NCI-H1417 treated with DMSO at 0.1 percent for 48 hours (cell line): ENCODE measurements around the gene HDAC1.
A peak's percentile ranks its signal among the peaks of the same experiment; 100 is the strongest.
"Not testable (repeated sequence)": the region's sequence is repeated elsewhere in the genome, so short reads cannot be mapped to it uniquely, and the experiment has no call there.

Source experiments
- DNase-seq: peaks from one replicate; lab custom pipeline; 2025; lab: John Stamatoyannopoulos, UW

HDAC1 gene

GRCh38 chr1:32349211-32349708 lies 57.4 kb downstream of the HDAC1 start:
- DNase-seq, result no peak

DNA sequence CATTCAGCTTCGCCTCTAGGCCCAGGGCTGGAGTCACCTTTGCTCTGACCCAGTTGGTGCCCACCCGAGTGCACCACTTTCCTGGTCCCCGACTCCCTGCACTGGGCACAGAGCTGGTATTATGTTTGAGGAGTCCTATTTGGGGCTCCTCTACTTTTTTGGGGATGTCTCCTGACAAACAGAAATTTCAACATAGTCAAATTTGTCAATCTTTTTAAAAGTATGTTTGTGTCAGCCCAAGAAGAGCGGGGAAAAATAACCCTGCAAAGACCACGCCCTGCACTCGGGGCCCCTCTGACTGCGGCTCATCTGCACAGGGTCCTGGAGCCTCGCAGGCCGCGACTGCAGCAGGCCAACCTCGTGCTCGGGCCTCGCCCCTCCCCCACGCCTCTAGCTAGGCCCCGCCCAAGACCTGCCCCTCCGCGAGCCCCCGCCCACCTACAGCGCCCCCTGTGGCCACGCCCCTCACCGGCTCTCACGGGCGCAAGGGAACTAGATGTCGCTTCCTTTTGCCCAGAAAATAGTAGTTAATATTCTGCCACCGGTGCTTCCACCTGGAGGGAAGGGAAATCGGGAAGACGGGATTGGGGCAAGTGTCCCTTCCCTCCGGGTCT lies 59.0 kb downstream of the HDAC1 start:
- peak; percentile 69 for DNase-seq

DNA sequence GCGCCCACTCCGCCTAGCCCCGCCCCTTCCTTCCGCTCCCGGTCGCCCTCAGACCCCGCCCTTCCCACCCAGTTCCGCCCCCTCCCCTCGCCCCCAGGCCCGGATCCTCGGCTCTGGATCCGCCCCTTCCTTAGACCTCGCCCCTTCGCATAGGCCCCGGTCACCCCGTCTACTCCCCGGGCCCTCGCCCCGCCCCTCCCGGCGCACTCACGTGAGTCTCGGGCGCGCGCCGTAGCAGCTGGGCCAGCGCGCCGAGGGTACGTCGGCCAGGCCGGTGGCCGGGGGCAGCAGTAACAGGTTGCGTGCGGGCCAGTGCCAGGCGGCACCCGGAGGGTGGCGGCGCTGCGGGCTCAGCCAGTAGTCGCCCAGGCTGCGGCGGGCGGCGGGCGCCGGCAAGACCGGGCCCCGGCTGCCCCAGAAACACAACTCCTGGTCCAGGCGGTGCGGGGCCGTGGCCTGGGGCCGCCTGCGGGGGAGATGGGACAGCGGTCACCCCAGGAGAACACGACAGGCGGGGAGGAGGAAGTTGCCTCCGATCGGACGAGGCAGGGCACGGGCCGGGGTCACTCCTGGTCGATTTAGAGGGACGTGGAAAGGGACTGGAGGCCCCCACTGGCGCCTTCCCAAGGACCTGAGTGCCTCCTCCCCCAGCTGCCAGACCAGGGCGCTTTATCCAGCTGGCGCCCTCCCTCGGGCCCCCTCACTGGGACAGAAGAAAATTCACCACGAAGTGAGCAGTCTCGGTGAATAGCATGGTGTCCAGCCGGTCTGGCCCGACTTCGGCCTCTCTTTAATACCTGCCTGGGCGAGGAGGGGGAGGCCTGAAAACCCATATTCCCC lies 59.7 kb downstream of the HDAC1 start:
- peak; percentile 85 for DNase-seq

DNA sequence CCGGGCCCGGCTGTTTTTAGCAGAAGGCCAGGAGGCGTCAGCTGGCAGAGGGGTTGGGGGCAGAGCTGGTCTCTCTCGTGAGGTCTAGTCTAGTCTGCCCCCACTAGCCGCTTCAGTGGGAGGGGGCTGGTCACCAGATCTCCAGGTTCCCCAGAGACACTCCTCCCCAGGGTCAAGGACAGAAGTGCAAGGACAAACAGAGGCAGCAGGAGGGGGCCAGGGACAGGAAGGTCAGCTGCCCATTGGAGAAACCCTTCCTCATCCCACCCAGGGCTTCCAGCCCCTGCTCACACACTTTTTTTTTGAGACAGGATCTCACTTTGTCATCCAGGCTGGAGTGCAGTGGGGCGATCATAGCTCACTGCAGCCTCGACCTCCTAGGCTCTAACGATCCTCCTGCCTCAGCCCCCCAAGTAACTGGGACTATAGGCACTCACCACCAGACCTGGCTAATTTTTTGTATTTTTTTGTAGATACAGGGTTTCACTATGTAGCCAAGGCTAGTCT lies 60.4 kb downstream of the HDAC1 start:
- DNase-seq, result no peak

DNA sequence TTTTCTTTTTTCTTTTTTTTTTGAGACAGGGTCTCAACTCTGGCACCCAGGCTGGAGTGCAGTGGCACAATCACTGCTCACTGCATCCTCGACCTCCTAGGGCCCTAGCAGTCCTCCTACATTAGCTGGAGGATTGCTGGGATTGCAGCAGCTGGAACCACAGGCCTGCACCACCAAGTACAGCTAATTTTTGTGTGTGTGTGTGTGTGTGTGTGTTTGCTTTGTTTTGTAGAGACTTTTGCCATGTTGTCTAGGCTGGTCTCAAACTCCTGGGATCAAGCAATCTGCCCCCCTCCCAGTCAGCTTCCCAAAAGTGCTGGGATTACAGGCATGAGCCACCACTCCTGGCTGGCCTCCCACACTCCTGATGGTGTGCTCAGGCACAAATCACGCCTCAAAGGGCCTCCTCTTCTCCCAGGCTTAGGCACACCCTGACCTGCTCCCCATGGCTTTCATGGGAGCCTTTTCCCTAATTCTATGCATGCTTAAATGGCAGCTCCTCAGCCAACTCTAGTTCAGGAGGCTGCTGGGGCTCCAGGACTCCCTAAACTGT lies 61.0 kb downstream of the HDAC1 start:
- DNase-seq, result no peak

GRCh38 chr1:32353431-32353830 lies 61.5 kb downstream of the HDAC1 start:
- DNase-seq, result no peak

DNA sequence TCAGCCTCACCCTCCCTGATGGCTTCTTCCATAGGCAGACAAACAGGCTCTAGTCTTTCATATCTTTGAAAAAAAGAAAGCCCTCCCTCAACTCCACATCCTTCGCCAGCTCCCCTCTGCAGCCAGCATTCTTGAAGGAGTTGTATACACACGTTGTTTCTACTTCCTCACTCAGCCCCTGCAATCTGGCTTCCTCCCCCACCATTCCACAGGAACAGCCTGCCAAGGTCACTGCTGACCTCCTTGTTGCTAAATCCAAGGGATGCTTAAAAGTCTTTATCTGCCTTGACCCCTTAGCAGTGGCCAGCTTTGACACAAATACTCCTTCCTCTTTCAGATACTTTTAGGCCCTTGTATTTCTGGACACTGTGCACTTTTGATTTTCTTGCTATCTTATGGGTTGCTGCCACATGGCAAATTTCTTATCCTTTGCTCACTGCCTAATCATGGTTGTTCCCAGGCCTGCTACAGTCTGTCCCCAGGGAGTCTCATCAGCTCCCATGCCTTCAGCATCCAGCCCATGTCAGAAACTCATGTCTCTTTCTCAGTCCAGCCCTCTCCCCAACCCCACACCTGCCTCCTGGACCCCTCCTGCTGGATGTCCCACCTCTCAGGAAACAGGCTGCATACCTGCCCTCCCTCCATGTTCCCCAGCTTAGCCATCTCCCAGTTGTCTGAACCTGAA lies 62.1 kb downstream of the HDAC1 start:
- DNase-seq, result no peak

DNA sequence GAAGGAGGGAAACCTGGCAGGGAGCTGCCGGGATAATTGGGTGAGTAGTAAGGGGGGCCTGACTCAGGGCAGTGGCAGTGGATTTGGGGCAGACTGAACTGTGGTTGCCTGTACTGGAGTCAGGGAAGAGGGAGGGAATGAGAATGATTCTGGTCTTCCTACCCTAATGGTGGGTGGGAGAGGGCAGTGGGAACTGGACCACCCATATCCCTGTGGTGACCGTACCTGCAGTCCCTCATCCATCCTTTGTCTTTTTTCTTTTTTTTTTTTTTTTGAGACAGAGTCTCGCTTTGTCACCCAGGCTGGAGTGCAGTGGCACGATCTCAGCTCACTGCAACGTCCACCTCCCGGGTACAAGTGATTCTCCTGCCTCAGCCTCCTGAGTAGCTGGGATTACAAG lies 63.9 kb downstream of the HDAC1 start:
- DNase-seq, result not testable (repeated sequence)

- no peak for DNase-seq
Measured at GRCh38 chr1:32356478-32356877, 64.6 kb downstream of the HDAC1 start.

GRCh38 chr1:32357614-32358013 lies 65.7 kb downstream of the HDAC1 start:
- no peak for DNase-seq

- no peak for DNase-seq
Measured at GRCh38 chr1:32358435-32358834, 66.6 kb downstream of the HDAC1 start.

DNA sequence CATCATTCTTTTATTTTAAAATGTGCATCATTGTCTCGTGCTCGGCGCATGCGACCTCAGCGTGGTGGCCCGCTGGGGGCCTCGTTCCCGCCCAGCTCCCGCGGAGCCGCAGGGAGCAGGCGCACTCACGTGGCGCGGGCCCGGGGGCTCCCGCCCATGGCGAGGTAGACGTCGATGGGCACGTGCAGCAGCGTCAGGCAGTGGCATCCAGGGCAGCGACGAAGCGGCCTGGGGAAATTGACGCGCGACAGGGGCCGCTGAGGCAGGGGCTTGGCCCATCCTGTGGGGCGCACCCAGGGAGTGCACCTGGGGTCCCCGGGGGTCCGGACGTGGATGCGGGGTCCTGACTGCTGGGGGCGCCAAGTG lies 69.4 kb downstream of the HDAC1 start:
- DNase-seq, result no peak

DNA sequence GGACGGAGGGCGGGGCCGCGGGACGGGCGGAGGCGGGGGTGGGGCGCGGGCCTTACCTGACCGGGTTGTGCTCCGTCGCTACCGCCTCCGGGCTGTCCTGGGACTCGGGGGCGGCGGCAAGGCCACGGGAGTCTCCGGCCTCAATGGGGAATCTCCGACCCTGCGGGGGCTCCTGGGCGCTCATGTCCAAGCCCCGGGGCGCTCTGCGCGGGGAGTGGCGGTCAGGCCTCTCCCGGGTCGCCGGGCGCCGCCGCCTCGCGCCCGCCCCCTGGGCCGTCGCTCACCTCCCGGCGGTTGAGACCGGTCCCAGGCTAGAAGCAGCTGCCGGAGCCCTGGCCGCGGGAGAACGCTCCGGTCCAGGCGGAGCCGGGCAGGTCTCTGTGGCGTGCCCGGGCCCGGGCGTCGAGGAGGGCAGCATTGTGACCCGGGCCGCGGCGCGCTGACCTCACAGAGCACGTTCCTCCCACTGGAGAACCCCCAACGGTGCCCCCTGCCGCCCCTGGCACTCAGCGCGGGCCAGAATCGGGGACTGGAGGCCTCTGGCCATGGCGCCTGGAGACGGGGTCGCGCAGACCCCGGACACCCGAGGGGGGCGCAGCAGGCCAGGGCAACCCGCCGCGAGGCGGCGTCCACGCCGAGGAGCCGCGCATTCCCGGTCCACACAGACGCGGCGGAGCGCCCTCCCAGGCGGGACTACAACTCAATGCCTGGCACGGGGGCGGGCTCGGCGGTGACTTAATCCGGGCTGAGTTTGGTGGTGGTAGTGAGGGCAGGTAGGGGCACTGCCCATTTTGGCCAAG lies 70.0 kb downstream of the HDAC1 start:
- DNase-seq, result no peak

GRCh38 chr1:32362474-32363313 lies 70.8 kb downstream of the HDAC1 start, which contains the start of the genes FAM229A and TSSK3:
TSS of gene FAM229A (minus strand) at chr1:32362485. CDS start at chr1:32362091, 394 bp downstream.
TSS of gene TSSK3 (plus strand) at chr1:32362539. CDS start at chr1:32362702, 163 bp downstream.
- no peak for DNase-seq

GRCh38 chr1:32363713-32364112 lies 71.8 kb downstream of the HDAC1 start:
- DNase-seq, result no peak

GRCh38 chr1:32364836-32365235 lies 73.0 kb downstream of the HDAC1 start:
- DNase-seq, result no peak

DNA sequence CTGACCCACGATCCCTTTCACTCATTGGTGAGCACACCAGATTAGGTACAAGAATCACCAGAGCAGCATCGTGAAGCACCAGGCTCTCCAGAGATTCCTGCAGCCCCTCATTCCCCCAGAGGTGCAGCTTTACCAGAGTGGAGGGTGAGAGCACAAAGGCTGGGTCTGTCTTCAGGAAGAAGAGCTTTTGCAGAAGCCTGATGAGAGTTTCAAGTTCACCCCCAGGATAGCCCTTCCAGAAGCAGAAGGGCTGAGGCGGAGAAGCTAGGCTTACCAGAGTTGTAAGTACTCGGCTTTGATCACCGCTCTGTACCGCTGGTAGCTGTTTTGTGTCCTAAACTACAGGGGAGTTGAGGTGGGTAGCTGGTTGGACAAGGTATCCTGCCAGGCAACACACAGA lies 73.6 kb downstream of the HDAC1 start:
- DNase-seq, result no peak

DNA sequence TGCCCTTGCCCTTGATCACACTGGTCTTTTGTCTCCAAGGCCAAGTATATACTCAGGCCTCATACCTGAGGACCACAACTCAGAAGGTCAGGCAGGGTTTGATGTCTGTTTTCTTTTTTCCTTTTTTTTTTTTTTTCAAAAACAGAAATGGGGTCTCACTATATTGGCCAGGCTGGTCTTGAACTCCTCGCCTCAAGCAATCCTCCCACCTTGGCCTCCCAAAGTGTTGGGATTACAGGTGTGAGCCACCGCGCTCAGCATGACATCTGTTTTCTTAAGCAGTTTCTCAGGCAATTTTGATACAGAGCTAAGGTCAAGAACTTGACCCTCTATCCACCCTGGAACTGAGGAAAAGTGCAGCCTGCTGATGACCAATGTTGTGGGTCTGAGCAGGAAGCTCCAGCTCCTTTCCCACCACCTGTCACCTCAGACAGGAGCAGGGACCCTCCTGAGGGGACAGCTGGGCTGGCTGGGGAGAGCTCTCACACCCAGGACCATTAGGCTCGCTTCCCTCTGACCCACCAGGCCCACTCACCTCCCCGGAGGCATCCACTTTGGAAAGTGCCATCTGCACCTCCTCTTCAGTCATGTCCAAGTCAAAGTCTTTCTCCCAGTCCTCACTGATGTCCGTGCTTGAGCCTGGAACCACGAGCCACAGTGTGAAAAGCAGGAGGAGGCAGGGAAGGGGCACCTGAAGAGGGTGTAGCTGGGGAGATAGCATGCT lies 76.2 kb downstream of the HDAC1 start:
- DNase-seq, result no peak

GRCh38 chr1:32372149-32372756 lies 80.4 kb downstream of the HDAC1 start:
- no peak for DNase-seq
